Ishikawa (cell line): Measurements from ENCODE around the gene KIAA0040.

Experiments used
- CEBPB ChIP-seq: IDR thresholded peaks from 2 replicates; pipeline ENCODE4 v1.6.1; 2012
- EGR1 ChIP-seq: IDR thresholded peaks from 2 replicates; pipeline ENCODE4 v1.6.1; 2012
- EP300 ChIP-seq: IDR thresholded peaks from 2 replicates; pipeline ENCODE4 v1.6.1; 2012; ENCODE audit warnings: borderline replicate concordance
- FOXM1 ChIP-seq: IDR thresholded peaks from 2 replicates; pipeline ENCODE4 v1.6.1; 2012; ENCODE audit warnings: low read depth, borderline replicate concordance
- RAD21 ChIP-seq: IDR thresholded peaks from 2 replicates; pipeline ENCODE4 v1.6.1; 2012; ENCODE audit warnings: low read depth
- TAF1 ChIP-seq: IDR thresholded peaks from 2 replicates; pipeline ENCODE4 v1.6.1; 2012; ENCODE audit warnings: low read depth, mild to moderate bottlenecking
- TCF12 ChIP-seq: IDR thresholded peaks from 2 replicates; pipeline ENCODE4 v1.6.1; 2012; ENCODE audit warnings: low read depth
- TF ChIP-seq, protein P1 (sequence below): IDR thresholded peaks from 2 replicates; pipeline ENCODE4 v1.6.1; 2012
- TF ChIP-seq, protein P2 (sequence below): IDR thresholded peaks from 2 replicates; pipeline ENCODE4 v1.6.1; 2012; ENCODE audit warnings: low read depth, mild to moderate bottlenecking
- TF ChIP-seq, protein P3 (sequence below): IDR thresholded peaks from 2 replicates; pipeline ENCODE4 v1.6.1; 2012

DNA sequence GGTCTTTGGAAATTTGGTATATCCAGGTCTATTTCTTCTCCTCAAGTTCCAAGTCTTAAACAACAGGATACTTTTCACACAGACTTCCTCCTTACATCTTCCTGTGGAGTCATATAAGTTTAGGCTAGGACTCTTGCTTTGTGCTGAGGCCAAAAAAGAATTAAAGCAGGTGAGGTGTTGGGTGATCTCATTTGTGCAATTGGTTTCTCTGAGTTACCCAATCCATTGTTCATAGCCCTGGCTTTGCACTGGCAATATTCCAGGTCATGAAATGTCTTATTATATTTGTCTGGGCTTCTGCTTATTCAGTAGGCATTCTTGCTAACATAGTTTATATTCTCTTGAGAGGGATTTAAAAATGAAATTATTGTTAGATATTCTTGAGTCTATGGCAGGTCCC, 14.1 kb upstream of the KIAA0040 start:
- no peak for TF ChIP-seq EP300
- TF ChIP-seq EGR1, result no peak
- no peak for TF ChIP-seq RAD21
- TF ChIP-seq FOXM1, result no peak
- TF ChIP-seq, protein P1, sequence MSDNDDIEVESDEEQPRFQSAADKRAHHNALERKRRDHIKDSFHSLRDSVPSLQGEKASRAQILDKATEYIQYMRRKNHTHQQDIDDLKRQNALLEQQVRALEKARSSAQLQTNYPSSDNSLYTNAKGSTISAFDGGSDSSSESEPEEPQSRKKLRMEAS, result no peak
- TF ChIP-seq TAF1, result no peak
- TF ChIP-seq, protein P2, sequence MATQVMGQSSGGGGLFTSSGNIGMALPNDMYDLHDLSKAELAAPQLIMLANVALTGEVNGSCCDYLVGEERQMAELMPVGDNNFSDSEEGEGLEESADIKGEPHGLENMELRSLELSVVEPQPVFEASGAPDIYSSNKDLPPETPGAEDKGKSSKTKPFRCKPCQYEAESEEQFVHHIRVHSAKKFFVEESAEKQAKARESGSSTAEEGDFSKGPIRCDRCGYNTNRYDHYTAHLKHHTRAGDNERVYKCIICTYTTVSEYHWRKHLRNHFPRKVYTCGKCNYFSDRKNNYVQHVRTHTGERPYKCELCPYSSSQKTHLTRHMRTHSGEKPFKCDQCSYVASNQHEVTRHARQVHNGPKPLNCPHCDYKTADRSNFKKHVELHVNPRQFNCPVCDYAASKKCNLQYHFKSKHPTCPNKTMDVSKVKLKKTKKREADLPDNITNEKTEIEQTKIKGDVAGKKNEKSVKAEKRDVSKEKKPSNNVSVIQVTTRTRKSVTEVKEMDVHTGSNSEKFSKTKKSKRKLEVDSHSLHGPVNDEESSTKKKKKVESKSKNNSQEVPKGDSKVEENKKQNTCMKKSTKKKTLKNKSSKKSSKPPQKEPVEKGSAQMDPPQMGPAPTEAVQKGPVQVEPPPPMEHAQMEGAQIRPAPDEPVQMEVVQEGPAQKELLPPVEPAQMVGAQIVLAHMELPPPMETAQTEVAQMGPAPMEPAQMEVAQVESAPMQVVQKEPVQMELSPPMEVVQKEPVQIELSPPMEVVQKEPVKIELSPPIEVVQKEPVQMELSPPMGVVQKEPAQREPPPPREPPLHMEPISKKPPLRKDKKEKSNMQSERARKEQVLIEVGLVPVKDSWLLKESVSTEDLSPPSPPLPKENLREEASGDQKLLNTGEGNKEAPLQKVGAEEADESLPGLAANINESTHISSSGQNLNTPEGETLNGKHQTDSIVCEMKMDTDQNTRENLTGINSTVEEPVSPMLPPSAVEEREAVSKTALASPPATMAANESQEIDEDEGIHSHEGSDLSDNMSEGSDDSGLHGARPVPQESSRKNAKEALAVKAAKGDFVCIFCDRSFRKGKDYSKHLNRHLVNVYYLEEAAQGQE, result no peak
- no peak for TF ChIP-seq TCF12
- TF ChIP-seq, protein P3, sequence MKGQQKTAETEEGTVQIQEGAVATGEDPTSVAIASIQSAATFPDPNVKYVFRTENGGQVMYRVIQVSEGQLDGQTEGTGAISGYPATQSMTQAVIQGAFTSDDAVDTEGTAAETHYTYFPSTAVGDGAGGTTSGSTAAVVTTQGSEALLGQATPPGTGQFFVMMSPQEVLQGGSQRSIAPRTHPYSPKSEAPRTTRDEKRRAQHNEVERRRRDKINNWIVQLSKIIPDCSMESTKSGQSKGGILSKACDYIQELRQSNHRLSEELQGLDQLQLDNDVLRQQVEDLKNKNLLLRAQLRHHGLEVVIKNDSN, result no peak
- peak; percentile 42; the same call in 1 of the 2 replicates for TF ChIP-seq CEBPB
